ENCODE results near the gene SRBD1. TPM values are rescaled to one million over a fixed set of nuclear protein-coding genes. Genes with fewer than 3 reads are reported as not detected.

Gene SRBD1
- polyA plus RNA-seq, 3 donors: 5.8 to 9.2 (median 7.0) TPM

GRCh38 chr2:45448217-45448616, 162.8 kb downstream of the SRBD1 start:
- Histone ChIP-seq H3K27me3 (ENCODE audit: control insufficient read depth in 2 of 2, insufficient read depth in 2 of 2, low read length in 2 of 2) (no peaks in the 10 kb centered on the region), H3K27ac (ENCODE audit: low read depth in 1 of 2, low read length in 2 of 2) (no peak overlapping the region), H3K9ac (ENCODE audit: insufficient read depth, low read length, poor library complexity, severe bottlenecking) (no peak overlapping the region), H3K4me1 (ENCODE audit: control insufficient read depth in 1 of 2, insufficient read depth in 2 of 2, low read length in 2 of 2) (no peaks in the 10 kb centered on the region), H4K20me1 (ENCODE audit: insufficient read depth, low read length) (no peaks in the 10 kb centered on the region), H3K79me2 (ENCODE audit: insufficient read depth, low read length) (no peaks in the 10 kb centered on the region), H3K4me3 (replicated peaks in 1 of 3; ENCODE audit: low read depth in 2 of 3, low read length in 3 of 3) (no peak overlapping the region), H2AFZ (ENCODE audit: insufficient read depth, low read depth, low read length, poor library complexity, severe bottlenecking) (no peak overlapping the region), H3K36me3 (replicated peaks in 1 of 2; ENCODE audit: control insufficient read depth in 1 of 2, insufficient read depth in 2 of 2, low read length in 2 of 2) (no peaks in the 10 kb centered on the region), H3K9me3 (replicated peaks in 1 of 2; ENCODE audit: control insufficient read depth in 1 of 2, insufficient read depth in 1 of 2, low read length in 2 of 2) (no peaks in the 10 kb centered on the region), H3K4me2 (replicated peaks; ENCODE audit: extremely low read depth, low read length, poor library complexity, severe bottlenecking) (no peak overlapping the region)
- peaks cover 11 to 16% of the 10 kb centered on the region in 2 donors for H3K36me3 Mint-ChIP-seq
- WGBS (ENCODE audit: insufficient coverage): no CpG with 5 or more reads among the region's 3 CpGs
- no peak for DNase-seq
- H3K4me1 Mint-ChIP-seq: no peaks in the 10 kb centered on the region
- peaks cover 0 to 4% (median 0%) of the 10 kb centered on the region in 7 donors for H3K9me3 Mint-ChIP-seq
- H3K27ac Mint-ChIP-seq: no peak overlapping the region
- no peak overlapping the region for H3K4me3 Mint-ChIP-seq
- no peaks in the 10 kb centered on the region for H3K27me3 Mint-ChIP-seq (ENCODE audit: low read depth in 3 of 3)
- intact Hi-C loops (cut with micrococcal nuclease): no loop called here
- no peak for TF ChIP-seq CTCF (IDR thresholded peaks at IDR 0.05)

- no peaks in the 10 kb centered on the region for H3K79me2 ChIP-seq (ENCODE audit: insufficient read depth, low read length)
- no peak overlapping the region for H3K4me3 ChIP-seq (replicated peaks in 1 of 3; ENCODE audit: low read depth in 2 of 3, low read length in 3 of 3)
- peaks cover 9 to 21% of the 10 kb centered on the region in 2 donors for H3K36me3 Mint-ChIP-seq
- no peak for DNase-seq
- intact Hi-C loops (cut with micrococcal nuclease): no loop called here
- WGBS (ENCODE audit: insufficient coverage): 100% methylated on average over 2 of the region's 2 CpGs
- no peak overlapping the region for H3K4me3 Mint-ChIP-seq
- H3K27ac ChIP-seq (ENCODE audit: low read depth in 1 of 2, low read length in 2 of 2): no peak overlapping the region
- no peaks in the 10 kb centered on the region for H3K27me3 ChIP-seq (ENCODE audit: control insufficient read depth in 2 of 2, insufficient read depth in 2 of 2, low read length in 2 of 2)
- H3K9me3 ChIP-seq (replicated peaks in 1 of 2; ENCODE audit: control insufficient read depth in 1 of 2, insufficient read depth in 1 of 2, low read length in 2 of 2): no peaks in the 10 kb centered on the region
- H3K4me2 ChIP-seq (replicated peaks; ENCODE audit: extremely low read depth, low read length, poor library complexity, severe bottlenecking): no peak overlapping the region
- peaks cover 0 to 4% (median 0%) of the 10 kb centered on the region in 7 donors for H3K9me3 Mint-ChIP-seq
- no peak overlapping the region for H3K9ac ChIP-seq (ENCODE audit: insufficient read depth, low read length, poor library complexity, severe bottlenecking)
- no peak overlapping the region for H2AFZ ChIP-seq (ENCODE audit: insufficient read depth, low read depth, low read length, poor library complexity, severe bottlenecking)
- no peak for TF ChIP-seq CTCF (IDR thresholded peaks at IDR 0.05)
- H4K20me1 ChIP-seq (ENCODE audit: insufficient read depth, low read length): no peaks in the 10 kb centered on the region
- no peaks in the 10 kb centered on the region for H3K27me3 Mint-ChIP-seq (ENCODE audit: low read depth in 3 of 3)
- no peaks in the 10 kb centered on the region for H3K4me1 ChIP-seq (ENCODE audit: control insufficient read depth in 1 of 2, insufficient read depth in 2 of 2, low read length in 2 of 2)
- H3K36me3 ChIP-seq (replicated peaks in 1 of 2; ENCODE audit: control insufficient read depth in 1 of 2, insufficient read depth in 2 of 2, low read length in 2 of 2): no peaks in the 10 kb centered on the region
- H3K27ac Mint-ChIP-seq: no peak overlapping the region
- H3K4me1 Mint-ChIP-seq: no peaks in the 10 kb centered on the region
Observed at GRCh38 chr2:45446016-45446415, 165.1 kb downstream of the SRBD1 start.
